Tibial nerve (tissue), 3 donors: ENCODE measurements around the gene CRLF2.

ENCODE experiments used
- POLR2A ChIP-seq, 2 donors: fragments of 450-650 bp; IDR thresholded peaks; one replicate each; pipeline ENCODE4 v1.6.1; 2017; ENCODE audit warnings: antibody characterized with exemption in 2 of 2, mild to moderate bottlenecking in 2 of 2, moderate library complexity in 2 of 2
- TF ChIP-seq, protein P1 (sequence below), 5 experiments: fragments of 200-600 bp in 3 of 5; fragments of 450-650 bp in 2 of 5; sonication (generic) in 3 of 5; IDR thresholded peaks; one replicate each; pipeline ENCODE4 v1.5.1; 2016 to 2019; ENCODE audit warnings: antibody characterized with exemption in 5 of 5, mild to moderate bottlenecking in 3 of 5, moderate library complexity in 2 of 5

DNA sequence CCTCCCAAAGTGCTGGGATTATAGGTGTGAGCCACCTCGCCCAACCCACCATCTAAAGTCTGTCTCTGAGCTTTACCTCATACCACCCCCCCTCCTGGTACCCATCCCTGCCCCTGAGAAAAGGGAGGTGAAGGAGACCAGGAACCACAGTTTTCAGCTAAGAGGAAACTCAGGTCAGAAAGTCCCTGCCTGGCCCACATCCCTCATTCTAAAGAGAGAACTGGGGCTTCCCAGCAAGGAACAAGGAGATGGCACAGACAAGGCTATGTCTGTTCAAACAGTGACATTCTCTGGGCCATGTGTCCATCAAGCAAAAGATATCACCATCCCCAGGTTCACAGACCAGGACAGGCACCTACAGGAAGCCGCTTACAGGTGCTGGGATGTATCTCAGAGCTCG, 40.4 kb upstream of the CRLF2 start:
- TF ChIP-seq, protein P1, sequence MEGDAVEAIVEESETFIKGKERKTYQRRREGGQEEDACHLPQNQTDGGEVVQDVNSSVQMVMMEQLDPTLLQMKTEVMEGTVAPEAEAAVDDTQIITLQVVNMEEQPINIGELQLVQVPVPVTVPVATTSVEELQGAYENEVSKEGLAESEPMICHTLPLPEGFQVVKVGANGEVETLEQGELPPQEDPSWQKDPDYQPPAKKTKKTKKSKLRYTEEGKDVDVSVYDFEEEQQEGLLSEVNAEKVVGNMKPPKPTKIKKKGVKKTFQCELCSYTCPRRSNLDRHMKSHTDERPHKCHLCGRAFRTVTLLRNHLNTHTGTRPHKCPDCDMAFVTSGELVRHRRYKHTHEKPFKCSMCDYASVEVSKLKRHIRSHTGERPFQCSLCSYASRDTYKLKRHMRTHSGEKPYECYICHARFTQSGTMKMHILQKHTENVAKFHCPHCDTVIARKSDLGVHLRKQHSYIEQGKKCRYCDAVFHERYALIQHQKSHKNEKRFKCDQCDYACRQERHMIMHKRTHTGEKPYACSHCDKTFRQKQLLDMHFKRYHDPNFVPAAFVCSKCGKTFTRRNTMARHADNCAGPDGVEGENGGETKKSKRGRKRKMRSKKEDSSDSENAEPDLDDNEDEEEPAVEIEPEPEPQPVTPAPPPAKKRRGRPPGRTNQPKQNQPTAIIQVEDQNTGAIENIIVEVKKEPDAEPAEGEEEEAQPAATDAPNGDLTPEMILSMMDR (IDR thresholded peaks at IDR 0.05): no peak
- no peak for TF ChIP-seq POLR2A (IDR thresholded peaks at IDR 0.05)
